CD4-positive, alpha-beta memory T cell (primary cell): ENCODE results near the gene TXNDC15. TPM values are rescaled to one million over a fixed set of nuclear protein-coding genes. Genes with fewer than 3 reads are reported as not detected.
A peak's percentile ranks its signal among the peaks of the same experiment; 100 is the strongest.

Source experiments
- CTCF ChIA-PET: fragments of 350-600 bp; sonication (Branson Sonifier 250); formaldehyde crosslinking; loops from one replicate; lab custom pipeline; 2021; ENCODE audit warnings: inconsistent platforms; ENCODE audit not compliant: partially characterized antibody; lab: Charles Lee
- POLR2A ChIA-PET: fragments of 350-600 bp; sonication (Branson Sonifier 250); formaldehyde crosslinking; loops from one replicate; lab custom pipeline; 2021; ENCODE audit not compliant: partially characterized antibody; lab: Charles Lee
- DNase-seq, 5 donors: peaks; one replicate each; pipeline versions ENCODE4 v3.0.0 to v3.0.0-alpha.2; 2020 to 2022; ENCODE audit warnings: mixed read lengths in 1 of 5
- H3K27ac ChIP-seq: one replicate; pipeline ENCODE4 v1.7.0; 2013; ENCODE audit warnings: low read depth, low read length
- H3K27me3 ChIP-seq: 2 replicates; pipeline ENCODE4 v1.7.0; 2013; ENCODE audit warnings: mild to moderate bottlenecking, low read length, moderate library complexity; ENCODE audit not compliant: insufficient read depth
- H3K36me3 ChIP-seq: 2 replicates; pipeline ENCODE4 v1.7.0; 2013; ENCODE audit warnings: mild to moderate bottlenecking, low read length, moderate library complexity; ENCODE audit not compliant: insufficient read depth
- H3K4me1 ChIP-seq: 2 replicates; pipeline ENCODE4 v1.7.0; 2013; ENCODE audit warnings: mild to moderate bottlenecking, low read length, moderate library complexity; ENCODE audit not compliant: insufficient read depth
- H3K4me3 ChIP-seq, 2 donors: one replicate each; pipeline ENCODE4 v1.7.0; 2013; ENCODE audit warnings: low read length in 2 of 2, mild to moderate bottlenecking in 1 of 2
- H3K9me3 ChIP-seq, 2 donors: one replicate each; pipeline ENCODE4 v1.7.0; 2013; ENCODE audit warnings: low read length in 2 of 2, control low read depth in 1 of 2; ENCODE audit not compliant: control insufficient read depth in 1 of 2
- H3K27ac Mint-ChIP-seq, 7 donors: one replicate each; pipeline ENCODE4 v1.8.0; 2020 to 2021; ENCODE audit warnings: mixed read lengths in 7 of 7, mild to moderate bottlenecking in 6 of 7, inconsistent platforms in 3 of 7, moderate library complexity in 3 of 7
- H3K27me3 Mint-ChIP-seq, 2 donors: one replicate each; pipeline ENCODE4 v1.8.0; 2020 to 2021; ENCODE audit warnings: mixed read lengths in 2 of 2
- H3K36me3 Mint-ChIP-seq, 2 donors: one replicate each; pipeline ENCODE4 v1.8.0; 2020 to 2021; ENCODE audit warnings: mixed read lengths in 2 of 2, inconsistent platforms in 1 of 2, mild to moderate bottlenecking in 1 of 2
- H3K4me1 Mint-ChIP-seq, 4 donors: one replicate each; pipeline ENCODE4 v1.8.0; 2020 to 2021; ENCODE audit warnings: mixed read lengths in 4 of 4, mild to moderate bottlenecking in 1 of 4
- H3K4me3 Mint-ChIP-seq, 8 donors: one replicate each; pipeline ENCODE4 v1.8.0; 2020 to 2021; ENCODE audit warnings: mixed read lengths in 8 of 8, mild to moderate bottlenecking in 7 of 8, moderate library complexity in 6 of 8, inconsistent platforms in 3 of 8
- H3K9me3 Mint-ChIP-seq, 8 donors: one replicate each; pipeline ENCODE4 v1.8.0; 2020 to 2021; ENCODE audit warnings: mixed read lengths in 8 of 8, mild to moderate bottlenecking in 5 of 8, inconsistent platforms in 3 of 8, moderate library complexity in 1 of 8
- intact Hi-C: fragments of 100-400 bp; cut with micrococcal nuclease; formaldehyde crosslinking; loops from one replicate; pipeline ENCODE4 v1.15.1; 2023
- microRNA-seq: library from miRNA; unstranded; fragments of <30 nt; microRNA quantifications from one replicate; pipeline ENCODE4 v1.2.0, GENCODE V29; 2021; ENCODE audit warnings: borderline replicate concordance, borderline number of aligned reads, borderline microRNAs expressed, mixed read lengths
- polyA plus RNA-seq, 2 donors: library from polyadenylated mRNA; unstranded; fragments of 300-500 nt; fragmentation: Illumina TruSeq; gene quantifications; one replicate each; pipeline ENCODE4 v1.2.3, GENCODE V29; 2021
- total RNA-seq, 2 experiments: library from RNA; stranded (reverse); gene quantifications; one replicate each; pipeline ENCODE4 v1.2.3, GENCODE V29; 2021

The TXNDC15 gene
- total and polyA plus RNA-seq, 4 experiments from 2014 or later, result 14.4 to 52.0 (median 32.9) TPM

DNA sequence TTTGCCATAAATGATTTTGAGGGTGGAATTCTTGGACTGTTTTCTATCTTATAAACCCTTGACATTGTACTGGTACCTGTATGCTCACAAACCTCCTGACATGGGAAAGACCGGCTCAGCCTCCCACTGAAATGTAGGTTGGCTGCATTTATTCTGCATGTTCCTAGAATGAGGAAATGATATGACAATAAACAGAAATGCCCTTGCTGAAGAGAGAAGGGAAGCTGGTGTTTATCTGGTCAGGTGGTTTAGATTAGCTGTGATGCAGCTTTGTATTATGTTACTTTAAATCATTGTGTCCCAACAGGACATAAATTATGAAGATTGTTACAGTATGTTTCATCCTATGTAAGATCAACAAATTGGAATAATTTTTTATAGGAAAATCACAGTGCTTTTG lies 70.5 kb downstream of the TXNDC15 start:
- Histone ChIP-seq H3K36me3 (no peaks in the 10 kb centered on the region), H3K9me3 (no peaks in the 10 kb centered on the region), H3K4me1 (no peaks in the 10 kb centered on the region), H3K4me3 (no peak overlapping the region), H3K27ac (no peak overlapping the region), H3K27me3 (no peaks in the 10 kb centered on the region)
- Mint-ChIP-seq H3K9me3 (no peaks in the 10 kb centered on the region), H3K27me3 (no peaks in the 10 kb centered on the region), H3K4me3 (no peak overlapping the region), H3K4me1 (no peaks in the 10 kb centered on the region), H3K27ac (no peak overlapping the region), H3K36me3 (peaks cover 9 to 12% of the 10 kb centered on the region in 2 donors)
- intact Hi-C loops, result no loop called here
- ChIA-PET CTCF (no interaction called here), POLR2A (no interaction called here)
- DNase-seq, result no peak

DNA sequence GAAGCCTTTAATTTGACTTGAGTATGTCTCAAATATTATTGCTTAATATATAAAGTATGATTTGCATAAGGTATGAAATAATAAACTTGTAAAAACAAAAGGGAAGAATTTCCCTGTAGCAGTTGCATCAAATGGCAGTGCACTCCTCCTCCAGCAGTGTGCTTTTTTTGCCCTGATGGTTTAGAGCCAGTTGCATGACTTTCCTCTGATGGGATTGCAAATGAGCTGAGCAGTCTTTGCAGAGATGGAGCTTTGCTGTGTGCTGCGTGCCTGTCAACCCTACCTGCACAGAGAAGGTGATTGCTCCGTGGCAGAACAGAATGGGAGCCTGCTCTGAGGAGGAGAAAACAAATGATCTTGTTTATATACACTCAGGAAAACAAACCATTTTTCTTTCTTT lies 70.9 kb downstream of the TXNDC15 start:
- peak overlapping the region in 1 of 7 donors; percentile 31 for H3K27ac Mint-ChIP-seq
- H3K36me3 Mint-ChIP-seq, result peaks cover 5 to 9% of the 10 kb centered on the region in 2 donors
- CTCF ChIA-PET, result no interaction called here

DNA sequence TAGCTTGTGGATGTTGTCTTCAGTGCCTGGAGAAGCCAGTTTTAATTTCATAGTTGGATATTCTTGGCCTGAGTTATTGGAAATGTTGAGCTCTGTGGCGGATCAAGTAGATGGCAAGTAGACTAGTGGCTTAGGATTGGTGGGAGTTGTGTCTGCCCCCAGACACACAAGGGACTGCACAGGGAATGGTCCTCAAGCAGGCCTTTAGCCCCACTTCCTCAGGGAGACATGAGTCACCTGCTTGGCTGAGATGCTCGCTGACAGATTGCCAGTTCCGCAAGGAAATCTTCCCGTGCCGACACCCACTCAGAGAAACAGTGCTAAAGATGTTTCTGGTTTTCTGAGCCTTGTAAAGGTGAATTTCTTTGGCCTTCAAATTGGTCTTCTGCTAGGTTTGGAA lies 74.7 kb downstream of the TXNDC15 start:
- intact Hi-C loops, result no loop called here
- no peaks in the 10 kb centered on the region for H3K27me3 Mint-ChIP-seq
- Histone ChIP-seq H3K9me3 (no peaks in the 10 kb centered on the region), H3K36me3 (no peaks in the 10 kb centered on the region), H3K27ac (no peak overlapping the region), H3K4me1 (no peaks in the 10 kb centered on the region), H3K27me3 (no peaks in the 10 kb centered on the region), H3K4me3 (no peak overlapping the region)
- H3K36me3 Mint-ChIP-seq, result peaks cover 2 to 13% of the 10 kb centered on the region in 2 donors
- H3K4me1 Mint-ChIP-seq, result no peaks in the 10 kb centered on the region
- ChIA-PET CTCF (no interaction called here), POLR2A (interaction anchor here (0.6 kb wide), 1 partner anchor 41 kb away, joined by 3 read pairs; no protein-coding TSS in a partner anchor)
- H3K27ac Mint-ChIP-seq, result no peak overlapping the region
- H3K9me3 Mint-ChIP-seq, result peaks cover 0 to 5% (median 0%) of the 10 kb centered on the region in 8 donors
- H3K4me3 Mint-ChIP-seq, result no peak overlapping the region
- no peak for DNase-seq

More for the DNA sequence above, 70.9 kb downstream of the TXNDC15 start:
- Mint-ChIP-seq H3K27me3 (no peaks in the 10 kb centered on the region), H3K9me3 (no peaks in the 10 kb centered on the region), H3K4me3 (no peak overlapping the region), H3K4me1 (no peaks in the 10 kb centered on the region)
- Histone ChIP-seq H3K4me3 (no peak overlapping the region), H3K27ac (no peak overlapping the region), H3K27me3 (no peaks in the 10 kb centered on the region), H3K9me3 (no peaks in the 10 kb centered on the region), H3K36me3 (no peaks in the 10 kb centered on the region), H3K4me1 (no peaks in the 10 kb centered on the region)
- no peak for DNase-seq
- intact Hi-C loops, result no loop called here
- POLR2A ChIA-PET, result no interaction called here

DNA sequence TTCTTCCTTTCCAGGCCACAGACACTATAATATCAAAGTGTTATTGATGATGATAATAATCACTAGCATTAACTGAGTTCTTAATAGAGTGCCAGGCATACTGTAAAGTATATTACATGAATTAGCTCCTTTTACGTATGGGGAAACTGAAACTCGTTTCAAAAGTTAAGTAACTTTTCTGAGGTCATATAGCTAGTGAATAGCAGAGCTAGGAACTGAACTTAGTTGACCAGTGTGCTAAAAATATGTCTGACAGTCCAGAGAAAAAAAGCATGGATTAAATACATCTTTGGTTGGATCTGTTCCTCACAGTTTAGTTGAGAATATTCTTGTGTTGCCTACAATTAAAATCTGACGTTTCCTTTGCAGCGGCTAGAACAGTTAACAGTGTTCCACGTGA lies 75.1 kb downstream of the TXNDC15 start:
- no peaks in the 10 kb centered on the region for H3K4me1 ChIP-seq
- H3K36me3 Mint-ChIP-seq, result peaks cover 4 to 17% of the 10 kb centered on the region in 2 donors
- no peaks in the 10 kb centered on the region for H3K27me3 ChIP-seq
- POLR2A ChIA-PET, result interaction anchor here (0.6 kb wide), 1 partner anchor 41 kb away, joined by 3 read pairs; no protein-coding TSS in a partner anchor
- CTCF ChIA-PET, result no interaction called here
- H3K27ac Mint-ChIP-seq, result no peak overlapping the region
- H3K27me3 Mint-ChIP-seq, result no peaks in the 10 kb centered on the region
- peaks cover 0 to 3% of the 10 kb centered on the region in 2 donors for H3K9me3 ChIP-seq
- DNase-seq, result no peak
- H3K27ac ChIP-seq, result no peak overlapping the region
- H3K4me3 ChIP-seq, result no peak overlapping the region
- H3K36me3 ChIP-seq, result no peaks in the 10 kb centered on the region
- H3K4me3 Mint-ChIP-seq, result no peak overlapping the region
- H3K9me3 Mint-ChIP-seq, result peaks cover 0 to 8% (median 2%) of the 10 kb centered on the region in 8 donors
- H3K4me1 Mint-ChIP-seq, result no peaks in the 10 kb centered on the region
- intact Hi-C loops, result no loop called here

Small RNAs within 50 kb of the gene (microRNA-seq; reads per million reads assigned to microRNA genes)
- gene MIR4461, result not detected

Other genes starting within 250 kb of the TXNDC15 start
- gene SAR1B, start 241.5 kb upstream of the TXNDC15 start, total RNA-seq, result 10 to 100 TPM; 47.5 to 51.4 TPM
- gene SAR1B, start 241.5 kb upstream of the TXNDC15 start, polyA plus RNA-seq, result 10 to 100 TPM; 42.2 to 47.6 TPM
- gene SEC24A, start 225.6 kb upstream of the TXNDC15 start, total RNA-seq, result 10 to 100 TPM; 16.1 to 16.6 TPM
- gene SEC24A, start 225.6 kb upstream of the TXNDC15 start, polyA plus RNA-seq, result 1 to 10 TPM; 7.5 to 8.6 TPM
- 10 to 100 TPM; 26.7 to 33.8 TPM for gene CAMLG, start 135.8 kb upstream of the TXNDC15 start, total RNA-seq
- 10 to 100 TPM; 41.0 to 48.2 TPM for gene CAMLG, start 135.8 kb upstream of the TXNDC15 start, polyA plus RNA-seq
- gene DDX46, start 115.6 kb upstream of the TXNDC15 start, total RNA-seq, result 10 to 100 TPM; 59.9 to 66.8 TPM
- 10 to 100 TPM; 19.6 to 25.1 TPM for gene DDX46, start 115.6 kb upstream of the TXNDC15 start, polyA plus RNA-seq
- 10 to 100 TPM; 33.4 to 33.9 TPM for gene C5orf24, start 28.4 kb upstream of the TXNDC15 start, total RNA-seq
- 1 to 10 TPM; 9.2 TPM for gene C5orf24, start 28.4 kb upstream of the TXNDC15 start, polyA plus RNA-seq
- gene PCBD2, start 30.8 kb downstream of the TXNDC15 start, total RNA-seq, result 10 to 100 TPM; 13.1 to 15.6 TPM
- 10 to 100 TPM; 11.5 to 11.6 TPM for gene PCBD2, start 30.8 kb downstream of the TXNDC15 start, polyA plus RNA-seq
- 1 to 10 TPM in 1 of 2 experiments, under 1 TPM in 1; 0.94 to 1.8 TPM for gene CATSPER3, start 93.5 kb downstream of the TXNDC15 start, total RNA-seq
- gene CATSPER3, start 93.5 kb downstream of the TXNDC15 start, polyA plus RNA-seq, result under 1 TPM in 1 of 2 donors, not detected in 1; 0.68 TPM
- gene PITX1, start 159.9 kb downstream of the TXNDC15 start, total RNA-seq, result not detected
- not detected for gene PITX1, start 159.9 kb downstream of the TXNDC15 start, polyA plus RNA-seq